T-helper 17 cell (primary cell): ENCODE measurements around the gene GRK7. TPM values are rescaled to one million over a fixed set of nuclear protein-coding genes. Genes with fewer than 3 reads are reported as not detected.
A peak's percentile ranks its signal among the peaks of the same experiment; 100 is the strongest.

ENCODE experiments used
- ATAC-seq: fragments of 150-1000 bp; cut with Tn5 transposase; 2 replicates; pipeline ENCODE4 v1.10.0; 2021; ENCODE audit warnings: mild to moderate bottlenecking, moderate library complexity
- DNase-seq, 3 donors: peaks; one replicate each; pipeline versions ENCODE4 v3.0.0 to v3.0.0-alpha.2; 2020 to 2021
- H3K9me3 ChIP-seq: one replicate; pipeline ENCODE4 v1.7.0; 2013; ENCODE audit warnings: low read length, mild to moderate bottlenecking; ENCODE audit not compliant: control insufficient read depth, poor library complexity, severe bottlenecking
- H3K27ac Mint-ChIP-seq: one replicate; pipeline ENCODE4 v1.8.0; 2022; ENCODE audit warnings: mild to moderate bottlenecking, moderate library complexity, mixed read lengths
- H3K27me3 Mint-ChIP-seq: one replicate; pipeline ENCODE4 v1.8.0; 2022; ENCODE audit warnings: mixed read lengths
- H3K36me3 Mint-ChIP-seq: one replicate; pipeline ENCODE4 v1.8.0; 2022; ENCODE audit warnings: low read depth, mixed read lengths
- H3K4me1 Mint-ChIP-seq: one replicate; pipeline ENCODE4 v1.8.0; 2022; ENCODE audit warnings: mild to moderate bottlenecking, mixed read lengths
- H3K4me3 Mint-ChIP-seq: one replicate; pipeline ENCODE4 v1.8.0; 2022; ENCODE audit warnings: mild to moderate bottlenecking, moderate library complexity, mixed read lengths
- total RNA-seq, 4 donors: library from RNA in 2 of 4; stranded (reverse) in 2 of 4; gene quantifications; one replicate each; pipeline ENCODE4 v1.2.3 and lab custom pipeline; 2022 to 2026

The GRK7 gene
- total RNA-seq, 2 donors from 2014 or later, result 0.18 to 0.20 TPM

DNA sequence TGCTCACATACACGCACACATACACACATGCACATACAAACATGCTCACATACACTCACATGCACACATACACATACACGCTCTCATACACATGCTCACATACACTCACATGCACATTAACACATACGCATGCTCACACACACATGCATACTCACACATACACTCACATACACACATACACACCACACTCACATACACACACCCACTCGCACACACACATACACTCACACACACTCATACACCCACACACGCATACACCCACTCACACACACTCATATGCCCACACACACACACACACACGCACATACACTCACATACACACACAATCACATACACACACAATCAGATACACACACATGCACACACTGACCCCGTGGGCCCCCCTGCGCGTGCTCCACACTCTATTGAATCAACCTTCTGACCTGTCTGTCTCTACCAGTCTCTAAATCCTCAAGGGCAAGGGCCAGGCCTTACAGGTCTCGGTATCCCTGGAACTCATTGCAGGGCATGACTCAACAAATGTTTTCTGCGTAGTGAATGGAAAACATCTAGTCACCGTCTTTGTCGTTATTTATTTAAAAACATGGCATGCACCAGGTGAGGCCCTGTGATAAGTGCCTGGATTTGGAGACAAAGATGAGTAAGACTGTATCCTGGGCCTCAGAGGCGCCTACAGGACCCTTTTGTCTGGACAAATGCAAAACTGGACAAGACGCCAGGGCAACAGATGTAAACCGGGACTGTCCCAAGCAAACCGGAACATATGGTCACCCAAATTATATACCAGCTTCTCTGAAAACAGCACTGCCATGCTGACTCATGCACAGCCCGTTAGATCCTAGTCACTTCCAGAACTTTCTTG lies 41.8 kb downstream of the GRK7 start:
- H3K4me3 Mint-ChIP-seq, result no peak overlapping the region
- no peaks in the 10 kb centered on the region for H3K36me3 Mint-ChIP-seq
- DNase-seq (no peak), ATAC-seq (no peak)
- no peaks in the 10 kb centered on the region for H3K9me3 ChIP-seq
- no peaks in the 10 kb centered on the region for H3K27me3 Mint-ChIP-seq
- no peaks in the 10 kb centered on the region for H3K4me1 Mint-ChIP-seq
- H3K27ac Mint-ChIP-seq, result no peak overlapping the region

DNA sequence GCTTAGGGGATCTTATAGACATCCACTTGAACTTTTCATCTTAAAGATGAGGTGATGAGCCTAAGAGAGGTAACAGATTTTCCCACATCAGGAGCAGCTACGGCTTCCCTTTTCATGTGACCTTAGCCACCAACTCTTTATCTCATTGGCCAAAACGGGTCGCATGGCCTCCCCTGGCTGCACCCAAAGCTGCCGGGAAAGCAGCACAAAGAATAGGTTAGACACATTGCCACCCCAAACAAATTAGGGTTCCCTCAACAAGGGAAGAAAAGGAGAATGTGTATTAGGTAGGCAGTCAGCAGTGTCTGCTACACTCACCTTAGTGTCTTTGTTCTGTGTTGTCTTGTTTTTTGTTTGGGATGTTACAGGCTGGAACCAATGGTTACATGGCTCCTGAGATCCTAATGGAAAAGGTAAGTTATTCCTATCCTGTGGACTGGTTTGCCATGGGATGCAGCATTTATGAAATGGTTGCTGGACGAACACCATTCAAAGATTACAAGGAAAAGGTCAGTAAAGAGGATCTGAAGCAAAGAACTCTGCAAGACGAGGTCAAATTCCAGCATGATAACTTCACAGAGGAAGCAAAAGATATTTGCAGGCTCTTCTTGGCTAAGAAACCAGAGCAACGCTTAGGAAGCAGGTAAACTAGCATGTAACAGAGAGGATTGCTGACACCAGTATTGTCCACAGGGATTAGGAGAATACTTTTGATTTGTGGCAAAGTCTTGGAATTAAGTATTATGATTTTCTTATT lies 44.2 kb downstream of the GRK7 start:
- H3K27me3 Mint-ChIP-seq, result peaks cover 4% of the 10 kb centered on the region
- no peak overlapping the region for H3K4me3 Mint-ChIP-seq
- H3K4me1 Mint-ChIP-seq, result no peaks in the 10 kb centered on the region
- H3K27ac Mint-ChIP-seq, result no peak overlapping the region
- H3K9me3 ChIP-seq, result no peaks in the 10 kb centered on the region
- no peaks in the 10 kb centered on the region for H3K36me3 Mint-ChIP-seq
- ATAC-seq, result no peak
- no peak for DNase-seq

DNA sequence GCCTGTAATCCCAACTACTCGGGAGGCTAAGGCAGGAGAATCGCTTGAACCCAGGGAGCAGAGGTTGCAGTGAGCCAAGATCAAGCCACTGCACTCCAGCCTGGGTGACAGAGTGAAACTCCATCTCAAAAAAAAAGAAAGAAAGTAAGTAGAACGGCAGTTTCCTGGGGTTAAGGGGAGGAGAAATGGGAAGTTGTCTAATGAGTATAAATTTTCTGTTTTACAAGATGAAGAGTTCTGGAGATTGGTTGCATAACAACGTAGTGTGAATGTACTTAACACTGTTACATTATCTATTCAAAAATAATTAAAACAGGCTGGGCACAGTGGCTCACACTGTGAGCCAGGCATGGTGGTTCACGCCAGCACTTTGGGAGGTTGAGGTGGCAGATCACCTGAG lies 45.4 kb downstream of the GRK7 start:
- Mint-ChIP-seq H3K4me3 (no peak overlapping the region), H3K36me3 (no peaks in the 10 kb centered on the region), H3K27me3 (peaks cover 4% of the 10 kb centered on the region), H3K27ac (peak overlapping the region; percentile 72), H3K4me1 (no peaks in the 10 kb centered on the region)
- H3K9me3 ChIP-seq, result no peaks in the 10 kb centered on the region
- DNase-seq (no peak), ATAC-seq (no peak)

DNA sequence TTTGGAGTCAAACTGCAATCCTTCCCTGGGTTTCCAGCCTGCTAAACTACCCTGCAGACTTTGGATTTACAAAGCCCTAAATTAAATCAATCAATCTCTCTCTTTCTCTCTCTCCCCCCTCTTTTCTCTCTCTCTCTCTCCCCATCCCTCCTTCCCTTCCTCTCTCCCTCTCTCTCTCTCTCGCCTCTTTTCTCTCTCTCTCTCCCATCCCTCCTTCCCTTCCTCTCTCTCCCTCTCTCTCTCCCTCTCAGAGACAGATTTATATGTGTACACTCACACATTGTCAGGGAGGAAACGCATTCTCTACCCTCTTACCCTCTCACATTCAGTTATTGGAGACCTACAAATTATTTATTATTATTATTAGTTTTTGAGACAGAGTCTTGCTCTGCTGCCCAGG lies 47.0 kb downstream of the GRK7 start:
- Mint-ChIP-seq H3K4me3 (no peak overlapping the region), H3K36me3 (no peaks in the 10 kb centered on the region), H3K27ac (no peak overlapping the region), H3K4me1 (no peaks in the 10 kb centered on the region), H3K27me3 (peaks cover 4% of the 10 kb centered on the region)
- no peaks in the 10 kb centered on the region for H3K9me3 ChIP-seq
- ATAC-seq (no peak), DNase-seq (no peak)

DNA sequence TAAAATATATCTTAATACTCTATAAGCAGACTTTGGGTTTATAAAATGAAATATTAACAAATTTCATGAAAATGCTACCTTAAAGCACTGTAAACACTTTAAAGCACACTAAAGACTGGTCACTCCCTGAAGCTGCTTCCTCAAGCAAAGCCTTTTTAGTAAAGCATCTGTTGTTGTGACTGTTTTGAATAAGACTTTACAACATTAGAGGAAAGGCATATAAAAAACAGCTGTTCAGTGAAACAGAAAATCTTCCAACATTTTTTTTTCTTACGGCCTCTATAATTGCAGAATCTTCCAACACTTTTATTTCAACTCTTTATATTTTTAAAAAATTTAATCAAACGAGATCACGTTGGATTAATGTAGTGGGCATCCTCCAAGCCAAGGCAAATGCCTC lies 48.1 kb downstream of the GRK7 start:
- Mint-ChIP-seq H3K4me1 (no peaks in the 10 kb centered on the region), H3K4me3 (no peak overlapping the region), H3K27ac (no peak overlapping the region), H3K27me3 (peaks cover 4% of the 10 kb centered on the region), H3K36me3 (no peaks in the 10 kb centered on the region)
- DNase-seq (no peak), ATAC-seq (no peak)
- no peaks in the 10 kb centered on the region for H3K9me3 ChIP-seq

DNA sequence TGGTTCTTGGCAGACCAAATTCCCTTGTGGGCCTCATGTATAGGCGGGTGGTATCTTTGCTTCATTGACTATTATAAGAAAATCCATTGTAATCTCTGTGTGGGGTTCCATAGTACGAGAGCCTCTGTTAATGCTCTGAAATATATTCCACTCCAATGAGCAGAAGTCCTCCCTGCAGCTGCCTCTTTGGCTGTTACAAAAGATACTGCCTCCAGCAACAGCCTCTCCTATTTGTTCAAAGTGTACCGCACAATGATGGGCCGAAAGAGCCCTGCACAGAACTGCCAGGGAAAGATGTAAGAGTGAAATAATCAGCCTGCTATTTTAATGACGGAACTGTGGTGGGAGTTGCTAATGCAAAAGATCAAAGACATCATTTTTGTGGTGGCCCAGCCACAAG lies 48.9 kb downstream of the GRK7 start:
- Mint-ChIP-seq H3K4me3 (no peak overlapping the region), H3K27me3 (peaks cover 10% of the 10 kb centered on the region), H3K27ac (no peak overlapping the region), H3K36me3 (no peaks in the 10 kb centered on the region), H3K4me1 (no peaks in the 10 kb centered on the region)
- no peaks in the 10 kb centered on the region for H3K9me3 ChIP-seq
- ATAC-seq (no peak), DNase-seq (no peak)

DNA sequence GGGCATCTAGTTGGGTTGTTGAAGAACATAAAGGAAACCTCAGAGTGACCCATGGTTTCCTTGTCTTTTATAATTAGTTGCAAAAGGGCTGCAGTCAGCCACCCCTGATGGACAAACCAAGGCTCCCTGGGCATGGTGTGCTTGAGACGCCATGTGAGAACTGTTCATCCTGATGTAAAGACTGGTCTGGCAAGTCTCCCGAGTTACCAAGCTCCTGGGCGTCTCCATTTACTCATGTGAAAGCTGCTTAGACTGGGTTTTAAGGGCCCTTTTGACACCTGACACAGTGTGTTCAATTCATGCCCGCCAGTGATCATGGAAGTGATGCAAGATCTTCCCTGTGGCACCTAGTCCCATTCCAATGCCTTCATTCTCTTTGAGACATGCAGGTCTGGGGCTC lies 49.4 kb downstream of the GRK7 start:
- peaks cover 10% of the 10 kb centered on the region for H3K27me3 Mint-ChIP-seq
- no peak for ATAC-seq
- DNase-seq, result no peak

More for the DNA sequence above, 49.4 kb downstream of the GRK7 start:
- H3K4me1 Mint-ChIP-seq, result no peaks in the 10 kb centered on the region
- no peak overlapping the region for H3K4me3 Mint-ChIP-seq
- no peaks in the 10 kb centered on the region for H3K9me3 ChIP-seq
- no peak overlapping the region for H3K27ac Mint-ChIP-seq
- H3K36me3 Mint-ChIP-seq, result no peaks in the 10 kb centered on the region

Other genes starting within 250 kb of the GRK7 start
- gene RNF7, start 25.1 kb upstream of the GRK7 start, total RNA-seq, result 10 to 100 TPM; 58.3 to 68.2 TPM
- gene ATP1B3, start 113.2 kb downstream of the GRK7 start, total RNA-seq, result 10 to 100 TPM; 37.3 to 70.4 TPM